Trophoblast cell (in vitro differentiated cells and primary cell): Measurements from ENCODE around the gene ROR1.

Source experiments
- DNase-seq, 2 donors: peaks; one replicate each; pipeline ENCODE4 v3.0.0-alpha.2; 2016
- H2AFZ ChIP-seq: 2 replicates; pipeline ENCODE4 v1.6.1; 2013; ENCODE audit warnings: low read length, moderate library complexity, mild to moderate bottlenecking; ENCODE audit not compliant: insufficient read depth, poor library complexity
- H2AK5ac ChIP-seq: 2 replicates; pipeline ENCODE4 v1.6.1; 2013; ENCODE audit warnings: mild to moderate bottlenecking, low read length
- H2BK120ac ChIP-seq: 2 replicates; pipeline ENCODE4 v1.6.1; 2013; ENCODE audit warnings: low read length, mild to moderate bottlenecking, moderate library complexity; ENCODE audit not compliant: insufficient read depth, poor library complexity
- H2BK12ac ChIP-seq: 2 replicates; pipeline ENCODE4 v1.6.1; 2013; ENCODE audit warnings: mild to moderate bottlenecking, low read length, moderate library complexity
- H2BK5ac ChIP-seq: 2 replicates; pipeline ENCODE4 v1.6.1; 2013; ENCODE audit warnings: low read length, low read depth, moderate library complexity, mild to moderate bottlenecking; ENCODE audit not compliant: poor library complexity
- H3K14ac ChIP-seq: 2 replicates; pipeline ENCODE4 v1.6.1; 2013; ENCODE audit warnings: mild to moderate bottlenecking, low read length
- H3K18ac ChIP-seq: 2 replicates; pipeline ENCODE4 v1.6.1; 2013; ENCODE audit warnings: mild to moderate bottlenecking, low read length
- H3K23ac ChIP-seq: 2 replicates; pipeline ENCODE4 v1.6.1; 2013; ENCODE audit warnings: low read length
- H3K27ac ChIP-seq: 2 replicates; pipeline ENCODE4 v1.5.1; 2013; ENCODE audit warnings: low read depth, mild to moderate bottlenecking, inconsistent platforms, low read length, moderate library complexity
- H3K27me3 ChIP-seq: 2 replicates; pipeline ENCODE4 v1.6.1; 2013; ENCODE audit warnings: inconsistent platforms, mild to moderate bottlenecking, low read length, moderate library complexity; ENCODE audit not compliant: insufficient read depth
- H3K36me3 ChIP-seq, 2 experiments: 1 replicate in 1 of 2; 2 replicates in 1 of 2; pipeline ENCODE4 v1.6.1; 2013; ENCODE audit warnings: low read length in 2 of 2, mild to moderate bottlenecking in 2 of 2, moderate library complexity in 1 of 2; ENCODE audit not compliant: insufficient read depth in 2 of 2, control insufficient read depth in 1 of 2
- H3K4ac ChIP-seq: 2 replicates; pipeline ENCODE4 v1.6.1; 2013; ENCODE audit warnings: low read depth, mild to moderate bottlenecking, low read length, moderate library complexity
- H3K4me1 ChIP-seq, 2 experiments: 1 replicate in 1 of 2; 2 replicates in 1 of 2; pipeline ENCODE4 v1.6.1; 2013; ENCODE audit warnings: low read length in 2 of 2, mild to moderate bottlenecking in 2 of 2, moderate library complexity in 1 of 2; ENCODE audit not compliant: insufficient read depth in 2 of 2, control insufficient read depth in 1 of 2
- H3K4me2 ChIP-seq: 2 replicates; pipeline ENCODE4 v1.6.1; 2013; ENCODE audit warnings: inconsistent platforms, mild to moderate bottlenecking, low read length, moderate library complexity
- H3K4me3 ChIP-seq: 2 replicates; pipeline ENCODE4 v1.5.1; 2013; ENCODE audit warnings: mild to moderate bottlenecking, low read depth, low read length, inconsistent platforms
- H3K79me1 ChIP-seq: one replicate; pipeline ENCODE4 v1.6.1; 2013; ENCODE audit warnings: low read length
- H3K79me2 ChIP-seq: 2 replicates; pipeline ENCODE4 v1.6.1; 2013; ENCODE audit warnings: low read length, mild to moderate bottlenecking; ENCODE audit not compliant: control insufficient read depth, insufficient read depth, poor library complexity
- H3K9ac ChIP-seq: 2 replicates; pipeline ENCODE4 v1.6.1; 2013; ENCODE audit warnings: mild to moderate bottlenecking, low read length
- H3K9me3 ChIP-seq: 2 replicates; pipeline ENCODE4 v1.6.1; 2013; ENCODE audit warnings: low read depth, mild to moderate bottlenecking, control low read depth, inconsistent platforms, low read length; ENCODE audit not compliant: insufficient read depth
- H4K12ac ChIP-seq: 2 replicates; pipeline ENCODE4 v1.6.1; 2013; ENCODE audit warnings: low read depth, mild to moderate bottlenecking, low read length, moderate library complexity
- H4K8ac ChIP-seq: 2 replicates; pipeline ENCODE4 v1.6.1; 2013; ENCODE audit warnings: low read depth, mild to moderate bottlenecking, low read length, moderate library complexity
- H4K91ac ChIP-seq: one replicate; pipeline ENCODE4 v1.6.1; 2013; ENCODE audit warnings: low read depth, mild to moderate bottlenecking, low read length, moderate library complexity
- WGBS: extraction: QIAGEN DNeasy Blood & Tissue Kit; methylation state at CpG from one replicate; pipeline ENCODE4 v1.1.7; 2013; ENCODE audit warnings: missing lambda C conversion rate; ENCODE audit not compliant: insufficient read length, insufficient coverage; ENCODE audit errors: extremely low coverage; 5-methylcytosine and 5-hydroxymethylcytosine counted together

ROR1 gene

GRCh38 chr1:63750721-63751120 lies 23.1 kb upstream of the ROR1 start:
- Histone ChIP-seq H3K27me3 (no peaks in the 10 kb centered on the region), H3K14ac (no peak overlapping the region), H3K18ac (no peak overlapping the region), H3K9ac (no peak overlapping the region), H3K79me2 (no peaks in the 10 kb centered on the region), H2BK5ac (no peak overlapping the region), H2BK12ac (no peak overlapping the region), H4K12ac (no peak overlapping the region), H2AFZ (no peak overlapping the region), H3K4me1 (peaks cover 8 to 13% of the 10 kb centered on the region in 2 experiments), H3K4me3 (no peak overlapping the region), H2BK120ac (no peak overlapping the region), H4K91ac (no peak overlapping the region), H3K9me3 (no peaks in the 10 kb centered on the region), H3K4me2 (no peak overlapping the region), H3K27ac (no peak overlapping the region), H4K8ac (no peak overlapping the region), H3K36me3 (no peaks in the 10 kb centered on the region), H3K79me1 (no peaks in the 10 kb centered on the region), H3K23ac (no peak overlapping the region), H2AK5ac (no peak overlapping the region), H3K4ac (no peak overlapping the region)
- DNase-seq, result no peak
- WGBS, result no CpG with 5 or more reads among the region's 3 CpGs

GRCh38 chr1:63752176-63752575 lies 21.6 kb upstream of the ROR1 start:
- Histone ChIP-seq H2AK5ac (no peak overlapping the region), H2AFZ (no peak overlapping the region), H3K4me3 (no peak overlapping the region), H4K8ac (no peak overlapping the region), H3K9ac (no peak overlapping the region), H3K23ac (no peak overlapping the region), H3K4ac (no peak overlapping the region), H3K27me3 (no peaks in the 10 kb centered on the region), H4K12ac (no peak overlapping the region), H3K36me3 (no peaks in the 10 kb centered on the region), H2BK5ac (no peak overlapping the region), H3K79me1 (no peaks in the 10 kb centered on the region), H3K14ac (no peak overlapping the region), H4K91ac (no peak overlapping the region), H3K9me3 (no peaks in the 10 kb centered on the region), H3K79me2 (no peaks in the 10 kb centered on the region), H3K4me2 (no peak overlapping the region), H3K4me1 (peaks cover 3 to 5% of the 10 kb centered on the region in 2 experiments), H2BK120ac (no peak overlapping the region), H3K18ac (no peak overlapping the region), H2BK12ac (no peak overlapping the region), H3K27ac (no peak overlapping the region)
- no CpG with 5 or more reads among the region's 1 CpG for WGBS
- DNase-seq, result no peak

- no peak overlapping the region for H3K14ac ChIP-seq
- H3K9me3 ChIP-seq, result no peaks in the 10 kb centered on the region
- H3K79me1 ChIP-seq, result no peaks in the 10 kb centered on the region
- no CpG with 5 or more reads among the region's 6 CpGs for WGBS
- H2BK5ac ChIP-seq, result no peak overlapping the region
- no peak overlapping the region for H3K9ac ChIP-seq
- no peak overlapping the region for H3K4me2 ChIP-seq
- no peak for DNase-seq
- H2AFZ ChIP-seq, result no peak overlapping the region
- no peaks in the 10 kb centered on the region for H3K36me3 ChIP-seq
- no peak overlapping the region for H4K91ac ChIP-seq
- H3K4me3 ChIP-seq, result no peak overlapping the region
- H3K18ac ChIP-seq, result no peak overlapping the region
- H3K23ac ChIP-seq, result no peak overlapping the region
- no peak overlapping the region for H2BK120ac ChIP-seq
- H4K8ac ChIP-seq, result no peak overlapping the region
- no peak overlapping the region for H3K27ac ChIP-seq
- H2AK5ac ChIP-seq, result no peak overlapping the region
- no peaks in the 10 kb centered on the region for H3K4me1 ChIP-seq
- no peaks in the 10 kb centered on the region for H3K27me3 ChIP-seq
- H4K12ac ChIP-seq, result no peak overlapping the region
- H2BK12ac ChIP-seq, result no peak overlapping the region
- no peak overlapping the region for H3K4ac ChIP-seq
- H3K79me2 ChIP-seq, result no peaks in the 10 kb centered on the region
Measured at GRCh38 chr1:63753591-63753990, 20.2 kb upstream of the ROR1 start.

- Histone ChIP-seq H3K79me1 (no peaks in the 10 kb centered on the region), H3K79me2 (no peaks in the 10 kb centered on the region), H4K8ac (no peak overlapping the region), H3K4me3 (no peak overlapping the region), H3K14ac (no peak overlapping the region), H4K91ac (no peak overlapping the region), H3K4me2 (no peak overlapping the region), H2AFZ (no peak overlapping the region), H3K9ac (no peak overlapping the region), H3K27ac (no peak overlapping the region), H2BK12ac (no peak overlapping the region), H3K27me3 (no peaks in the 10 kb centered on the region), H3K36me3 (no peaks in the 10 kb centered on the region), H2BK120ac (no peak overlapping the region), H3K9me3 (no peaks in the 10 kb centered on the region), H3K23ac (no peak overlapping the region), H2AK5ac (no peak overlapping the region), H3K4ac (no peak overlapping the region), H3K4me1 (no peaks in the 10 kb centered on the region), H4K12ac (no peak overlapping the region), H2BK5ac (no peak overlapping the region), H3K18ac (no peak overlapping the region)
- no peak for DNase-seq
Measured at GRCh38 chr1:63756839-63757238, 17.0 kb upstream of the ROR1 start.

GRCh38 chr1:63757334-63757733 lies 16.5 kb upstream of the ROR1 start:
- H3K4me3 ChIP-seq, result no peak overlapping the region
- no peaks in the 10 kb centered on the region for H3K4me1 ChIP-seq
- H3K27me3 ChIP-seq, result no peaks in the 10 kb centered on the region
- no peaks in the 10 kb centered on the region for H3K36me3 ChIP-seq
- H3K79me1 ChIP-seq, result no peaks in the 10 kb centered on the region
- H3K9ac ChIP-seq, result no peak overlapping the region
- no peak overlapping the region for H4K12ac ChIP-seq
- no peak overlapping the region for H3K14ac ChIP-seq
- H2BK12ac ChIP-seq, result no peak overlapping the region
- H3K79me2 ChIP-seq, result no peaks in the 10 kb centered on the region
- H4K8ac ChIP-seq, result no peak overlapping the region
- no peak overlapping the region for H2AFZ ChIP-seq
- H3K23ac ChIP-seq, result no peak overlapping the region
- no peak overlapping the region for H3K18ac ChIP-seq
- no peak overlapping the region for H2BK120ac ChIP-seq
- no peak overlapping the region for H3K4ac ChIP-seq
- H3K4me2 ChIP-seq, result no peak overlapping the region
- H2AK5ac ChIP-seq, result no peak overlapping the region
- H2BK5ac ChIP-seq, result no peak overlapping the region
- no peaks in the 10 kb centered on the region for H3K9me3 ChIP-seq
- H4K91ac ChIP-seq, result no peak overlapping the region
- no peak for DNase-seq
- no peak overlapping the region for H3K27ac ChIP-seq
